ENCODE data around the gene NTN1. TPM values are rescaled to one million over a fixed set of nuclear protein-coding genes. Genes with fewer than 3 reads are reported as not detected.

The NTN1 gene
- total and polyA plus RNA-seq, 12 donors, result 3.0 to 38.7 (median 15.8) TPM

GRCh38 chr17:9018726-9019125 lies 2.6 kb upstream of the NTN1 start:
- no peak for TF ChIP-seq CTCF (IDR thresholded peaks at IDR 0.05)
- peaks cover 2 to 41% (median 34%) of the 10 kb centered on the region in 9 donors for H3K4me1 ChIP-seq
- H3K4me3 ChIP-seq, result no peak overlapping the region
- intact Hi-C loops (cut with DNase I), result no loop called here
- peaks cover 0 to 92% (median 34%) of the 10 kb centered on the region in 7 donors for H3K27me3 ChIP-seq
- H3K36me3 ChIP-seq, result no peaks in the 10 kb centered on the region
- ATAC-seq (no peak), DNase-seq (no peak)
- H3K27ac ChIP-seq, result no peak overlapping the region
- H3K9me3 ChIP-seq, result no peaks in the 10 kb centered on the region
- WGBS, 2 donors, result 68 to 70% methylated on average over 4 of the region's 4 CpGs

- 49 to 53% methylated on average over 20 of the region's 20 CpGs for WGBS, 2 donors
- Histone ChIP-seq H3K4me3 (peak overlapping the region; percentile 53 to 82 (median 70)), H3K27ac (peak overlapping the region in 6 of 10 donors; percentile 53 to 81 (median 72)), H3K4me1 (peaks cover 2 to 42% (median 36%) of the 10 kb centered on the region in 9 donors), H3K9me3 (no peaks in the 10 kb centered on the region), H3K36me3 (no peaks in the 10 kb centered on the region), H3K27me3 (peaks cover 0 to 98% (median 48%) of the 10 kb centered on the region in 7 donors)
- intact Hi-C loops (cut with DNase I), result loop anchor here in 2 of 10 donors (10.0 kb wide), 1 partner anchor 85 kb away; no protein-coding TSS in a partner anchor
- TF ChIP-seq CTCF (IDR thresholded peaks at IDR 0.05), result no peak
- ATAC-seq, result peak in 1 of 8 donors; percentile 14
- DNase-seq, result no peak
These were observed 1.1 kb upstream of the NTN1 start for GRCh38 chr17:9020096-9020823.

GRCh38 chr17:9020824-9021157 lies 519 bp upstream of the NTN1 start:
- TF ChIP-seq CTCF (IDR thresholded peaks at IDR 0.05), result no peak
- ATAC-seq, result peak in 3 of 8 donors; percentile 1 to 7 (median 4)
- DNase-seq, result no peak
- Histone ChIP-seq H3K4me3 (peak overlapping the region; percentile 53 to 82 (median 70)), H3K9me3 (no peaks in the 10 kb centered on the region), H3K27ac (peak overlapping the region in 9 of 10 donors; percentile 53 to 81 (median 72)), H3K4me1 (peaks cover 2 to 42% (median 36%) of the 10 kb centered on the region in 9 donors), H3K27me3 (peaks cover 0 to 100% (median 50%) of the 10 kb centered on the region in 7 donors), H3K36me3 (no peaks in the 10 kb centered on the region)
- 2% methylated on average over 25 of the region's 25 CpGs for WGBS, 2 donors
- intact Hi-C loops (cut with DNase I), result loop anchor here in 2 of 10 donors (10.0 kb wide), 1 partner anchor 84 kb away; no protein-coding TSS in a partner anchor

- H3K27me3 ChIP-seq, result peaks cover 0 to 98% (median 41%) of the 10 kb centered on the region in 7 donors
- peak overlapping the region; percentile 53 to 82 (median 70) for H3K4me3 ChIP-seq
- DNase-seq, result peak; percentile 28 to 48
- no peak for TF ChIP-seq CTCF (IDR thresholded peaks at IDR 0.05)
- 1% methylated on average over 58 to 78 of the region's 79 CpGs for WGBS, 2 donors
- ATAC-seq, result peak; percentile 24 to 77 (median 50)
- peak overlapping the region in 8 of 10 donors; percentile 53 to 81 (median 74) for H3K27ac ChIP-seq
- H3K36me3 ChIP-seq, result no peaks in the 10 kb centered on the region
- H3K9me3 ChIP-seq, result no peaks in the 10 kb centered on the region
- intact Hi-C loops (cut with DNase I), result loop anchor here in 2 of 10 donors (10.0 kb wide), 1 partner anchor 83 kb away; no protein-coding TSS in a partner anchor
- H3K4me1 ChIP-seq, result peaks cover 2 to 36% (median 31%) of the 10 kb centered on the region in 9 donors
These were observed 772 bp downstream of the NTN1 start for GRCh38 chr17:9021992-9022572.

Data from heart right ventricle (tissue), 16 donors.